H1 (cell line): ENCODE measurements around the gene RPUSD1. TPM values are rescaled to one million over a fixed set of nuclear protein-coding genes. Genes with fewer than 3 reads are reported as not detected.
A peak's percentile ranks its signal among the peaks of the same experiment; 100 is the strongest.

Experiments
- CTCF ChIA-PET: fragments of 300-600 bp; sonication (Branson Sonifier 250); formaldehyde crosslinking; loops from one replicate; lab custom pipeline; 2021; ENCODE audit not compliant: partially characterized antibody; lab: Charles Lee
- POLR2A ChIA-PET: fragments of 300-600 bp; sonication (Branson Sonifier 250); formaldehyde crosslinking; loops from one replicate; lab custom pipeline; 2021; ENCODE audit warnings: inconsistent platforms; ENCODE audit not compliant: partially characterized antibody; lab: Charles Lee
- DNase-seq, 2 experiments: peaks; one replicate each; pipeline versions ENCODE4 v3.0.0 to v3.0.0-alpha.2; 2010 to 2022; ENCODE audit warnings: low spot score in 2 of 2, low read depth in 1 of 2, mixed read lengths in 1 of 2
- FAIRE-seq: peaks from 2 replicates; lab custom pipeline; 2011; peaks lifted over from hg19 to GRCh38; lab: Jason Lieb, UNC
- H2AFZ ChIP-seq: 2 replicates; pipeline ENCODE4 v1.8.1; 2012; ENCODE audit warnings: low read length, inconsistent platforms
- H2AK5ac ChIP-seq: 2 replicates; pipeline ENCODE4 v1.6.1; 2013; ENCODE audit warnings: low read depth, low read length
- H2BK120ac ChIP-seq: replicated peaks from 2 replicates; pipeline ENCODE3; 2013; ENCODE audit warnings: low read depth, low read length, inconsistent platforms
- H2BK12ac ChIP-seq: 2 replicates; pipeline ENCODE4 v1.6.1; 2013; ENCODE audit warnings: low read depth, low read length
- H2BK15ac ChIP-seq: 2 replicates; pipeline ENCODE4 v1.6.1; 2013; ENCODE audit warnings: low read length
- H2BK20ac ChIP-seq: 2 replicates; pipeline ENCODE4 v1.6.1; 2013; ENCODE audit warnings: low read length
- H2BK5ac ChIP-seq: 2 replicates; pipeline ENCODE4 v1.6.1; 2013; ENCODE audit warnings: low read depth, low read length
- H3K14ac ChIP-seq: 2 replicates; pipeline ENCODE4 v1.6.1; 2013; ENCODE audit warnings: inconsistent platforms; ENCODE audit not compliant: insufficient read length
- H3K18ac ChIP-seq: 2 replicates; pipeline ENCODE4 v1.6.1; 2013; ENCODE audit warnings: low read length; ENCODE audit errors: extremely low read depth
- H3K23ac ChIP-seq: 2 replicates; pipeline ENCODE4 v1.6.1; 2013; ENCODE audit warnings: inconsistent platforms; ENCODE audit not compliant: insufficient read length
- H3K23me2 ChIP-seq: 2 replicates; pipeline ENCODE4 v1.6.1; 2013; ENCODE audit warnings: low read depth, low read length
- H3K27ac ChIP-seq: 2 replicates; pipeline ENCODE4 v1.6.1; 2011; ENCODE audit warnings: low read depth, low read length, inconsistent platforms
- H3K27me3 ChIP-seq, 4 experiments: replicated peaks in 1 of 4; 1 replicate in 1 of 4; 2 replicates in 3 of 4; pipeline versions ENCODE4 v1.6.1 to v1.8.1; 2011 to 2013; ENCODE audit warnings: low read length in 3 of 4, mild to moderate bottlenecking in 3 of 4, inconsistent platforms in 2 of 4, mixed read lengths in 2 of 4, moderate library complexity in 1 of 4; ENCODE audit not compliant: control insufficient read depth in 3 of 4, insufficient read depth in 3 of 4; ENCODE audit errors: extremely low read depth in 1 of 4
- H3K36me3 ChIP-seq, 4 experiments: 2 replicates each; pipeline versions ENCODE4 v1.6.1 to v1.8.1; 2011 to 2013; ENCODE audit warnings: mild to moderate bottlenecking in 4 of 4, low read length in 3 of 4, moderate library complexity in 2 of 4, control low read depth in 1 of 4, inconsistent platforms in 1 of 4; ENCODE audit not compliant: insufficient read depth in 4 of 4, control insufficient read depth in 2 of 4
- H3K4ac ChIP-seq: replicated peaks from 2 replicates; pipeline ENCODE3; 2013; ENCODE audit warnings: low read length, low read depth, mixed read lengths, inconsistent platforms; ENCODE audit not compliant: insufficient read length
- H3K4me1 ChIP-seq, 4 experiments: replicated peaks in 1 of 4; 1 replicate in 1 of 4; 2 replicates in 3 of 4; pipeline versions ENCODE4 v1.6.1 to v1.8.1; 2011 to 2013; ENCODE audit warnings: low read length in 3 of 4, inconsistent platforms in 2 of 4, mixed read lengths in 1 of 4; ENCODE audit not compliant: insufficient read depth in 4 of 4, control insufficient read depth in 3 of 4
- H3K4me2 ChIP-seq, 2 experiments: 2 replicates each; pipeline versions ENCODE4 v1.6.1 to v1.8.1; 2011 to 2013; ENCODE audit warnings: low read depth in 2 of 2, low read length in 2 of 2, control low read depth in 1 of 2, inconsistent platforms in 1 of 2, mild to moderate bottlenecking in 1 of 2; ENCODE audit not compliant: insufficient read depth in 1 of 2
- H3K4me3 ChIP-seq, 4 experiments: fragments of 200-600, 300-600 bp in 1 of 4; sonication (generic), shearing (Covaris generic), sonication (Bioruptor Twin) in 1 of 4; 2 replicates each; pipeline versions ENCODE4 v1.5.1 to v1.8.1; 2011 to 2016; ENCODE audit warnings: low read length in 4 of 4, low read depth in 3 of 4, control low read depth in 2 of 4, inconsistent platforms in 2 of 4, mild to moderate bottlenecking in 2 of 4, mixed read lengths in 1 of 4, moderate library complexity in 1 of 4; ENCODE audit not compliant: insufficient read depth in 2 of 4; ENCODE audit errors: extremely low read depth in 1 of 4
- H3K56ac ChIP-seq: replicated peaks from 2 replicates; pipeline ENCODE3; 2013; ENCODE audit warnings: low read depth, mild to moderate bottlenecking, mixed read lengths, low read length, inconsistent platforms; ENCODE audit not compliant: insufficient read length
- H3K79me1 ChIP-seq: 2 replicates; pipeline ENCODE4 v1.6.1; 2013; ENCODE audit warnings: low read depth, low read length, control low read depth
- H3K79me2 ChIP-seq, 2 experiments: 2 replicates each; pipeline versions ENCODE4 v1.6.1 to v1.8.1; 2012 to 2013; ENCODE audit warnings: low read length in 2 of 2, mild to moderate bottlenecking in 2 of 2, inconsistent platforms in 1 of 2; ENCODE audit not compliant: insufficient read depth in 2 of 2, control insufficient read depth in 1 of 2
- H3K9ac ChIP-seq, 4 experiments: replicated peaks in 1 of 4; 1 replicate in 1 of 4; 2 replicates in 3 of 4; pipeline versions ENCODE4 v1.6.1 to v1.8.1; 2011 to 2013; ENCODE audit warnings: low read depth in 3 of 4, low read length in 3 of 4, control low read depth in 2 of 4, mild to moderate bottlenecking in 2 of 4, moderate library complexity in 2 of 4, inconsistent platforms in 1 of 4; ENCODE audit errors: extremely low read depth in 1 of 4
- H3K9me3 ChIP-seq, 2 experiments: 2 replicates each; pipeline versions ENCODE4 v1.6.1 to v1.8.1; 2012 to 2013; ENCODE audit warnings: mild to moderate bottlenecking in 2 of 2, moderate library complexity in 2 of 2, control low read depth in 1 of 2, inconsistent platforms in 1 of 2, low read depth in 1 of 2, low read length in 1 of 2, mixed read lengths in 1 of 2; ENCODE audit not compliant: insufficient read depth in 2 of 2
- H4K20me1 ChIP-seq, 2 experiments: replicated peaks in 1 of 2; 2 replicates each; pipeline versions ENCODE3 to v1.8.1; 2011 to 2013; ENCODE audit warnings: inconsistent platforms in 2 of 2, low read length in 2 of 2, mild to moderate bottlenecking in 1 of 2; ENCODE audit not compliant: insufficient read depth in 2 of 2, control insufficient read depth in 1 of 2
- H4K5ac ChIP-seq: 2 replicates; pipeline ENCODE4 v1.6.1; 2013; ENCODE audit warnings: low read length, low read depth, mixed read lengths, inconsistent platforms; ENCODE audit not compliant: insufficient read length
- H4K8ac ChIP-seq: 2 replicates; pipeline ENCODE4 v1.8.0; 2013; ENCODE audit warnings: mild to moderate bottlenecking, moderate library complexity, low read length, inconsistent platforms; ENCODE audit not compliant: insufficient read depth; ENCODE audit errors: extremely low read depth
- H4K91ac ChIP-seq: replicated peaks from 2 replicates; pipeline ENCODE3; 2013; ENCODE audit warnings: low read length, mixed read lengths, inconsistent platforms; ENCODE audit not compliant: insufficient read length
- GABPA ChIP-seq: IDR thresholded peaks from 2 replicates; pipeline ENCODE4 v1.6.1; 2011; ENCODE audit warnings: mild to moderate bottlenecking, low read length, moderate library complexity, borderline replicate concordance; ENCODE audit not compliant: insufficient read depth
- WGBS, 2 experiments: shearing (Covaris generic) in 1 of 2; methylation state at CpG; one replicate each; pipeline versions ENCODE4 v1.1.6 to v1.1.7; 2013 to 2015; ENCODE audit warnings: low lambda C conversion rate in 2 of 2, mixed read lengths in 2 of 2, inconsistent platforms in 1 of 2, low coverage in 1 of 2, missing lambda C conversion rate in 1 of 2; ENCODE audit not compliant: insufficient replicate concordance in 2 of 2, insufficient coverage in 1 of 2, insufficient read length in 1 of 2; ENCODE audit errors: extremely low coverage in 1 of 2, missing lambda C conversion rate in 1 of 2; 5-methylcytosine and 5-hydroxymethylcytosine counted together
- polyA plus RNA-seq, 7 experiments: library from polyadenylated mRNA; depleted of rRNA in 3 of 7; stranded (reverse) in 5 of 7; unstranded in 2 of 7; fragments of >200 nt in 5 of 7; fragments of 200-250 nt in 2 of 7; gene quantifications; 1 replicate in 5 of 7; 2 replicates in 1 of 7; 4 replicates in 1 of 7; pipeline versions ENCODE4 v1.2.1 to v1.2.3, GENCODE V29; 2011 to 2013; ENCODE audit warnings: missing spikeins in 2 of 7, mixed read lengths in 2 of 7
- total RNA-seq: library from RNA; stranded (reverse); fragmentation: NEBNext Ultra II Directional; extraction: Animal tissue kit (Norgen Biotek cat#: 25700); gene quantifications from 2 replicates; pipeline ENCODE4 v1.2.1, GENCODE V29; 2021
- TF ChIP-seq, protein P1 (sequence below): IDR thresholded peaks from 2 replicates; pipeline ENCODE4 v1.6.1; 2012; ENCODE audit warnings: inconsistent platforms

RPUSD1 gene
- total and polyA plus RNA-seq, 2 of the 8 experiments (the other 6 are each of a cell fraction or from before 2014, with no cell fraction given): 32.2 to 61.8 TPM

DNA sequence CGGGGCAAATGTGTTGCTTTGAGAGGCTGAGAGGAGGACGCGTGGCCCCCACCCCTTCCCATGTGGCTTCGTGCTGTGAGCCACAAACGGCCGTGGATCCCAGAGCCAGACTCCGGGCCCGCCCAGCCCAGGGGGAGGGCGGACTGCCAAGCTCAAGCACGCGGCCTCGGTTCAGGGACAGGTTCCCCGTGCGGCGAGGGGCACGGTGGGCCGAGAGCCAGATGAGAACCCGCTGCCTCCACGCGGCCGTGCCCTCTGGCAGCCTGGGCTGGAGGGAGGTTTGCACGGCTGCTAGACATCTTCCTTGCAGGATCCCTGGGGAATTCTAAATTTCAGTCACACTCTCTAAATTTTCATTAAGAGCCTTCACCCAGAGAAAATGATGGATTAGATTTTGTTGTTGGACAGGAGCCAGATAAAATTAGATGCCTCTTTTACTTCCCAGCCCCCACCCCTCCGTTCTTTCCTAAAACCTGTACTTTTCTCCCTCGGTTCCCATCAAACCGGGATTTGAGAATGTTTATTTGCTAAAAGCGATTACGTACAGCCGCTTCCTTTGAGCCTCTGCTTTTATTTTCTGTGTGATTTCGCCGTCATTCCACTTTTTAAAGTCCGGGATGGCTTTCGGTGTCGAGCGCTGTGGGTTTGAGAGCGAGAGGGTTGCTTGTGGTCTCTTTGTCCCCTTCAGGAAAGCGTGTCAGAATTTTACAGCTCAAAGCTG, 37.3 kb upstream of the RPUSD1 start:
- peaks cover 0 to 14% (median 0%) of the 10 kb centered on the region in 4 experiments; a peak in 2 of 7 replicates for H3K4me1 ChIP-seq
- no peak overlapping the region for H4K91ac ChIP-seq
- CTCF ChIA-PET: no interaction called here
- WGBS, 2 experiments: 95% methylated on average over 23 of the region's 36 CpGs; no CpG with 5 or more reads in 1 of the 2 experiments
- no peaks in the 10 kb centered on the region for H3K23me2 ChIP-seq
- no peak overlapping the region for H2BK15ac ChIP-seq
- no peak overlapping the region for H3K4me3 ChIP-seq
- H2BK120ac ChIP-seq: no peak overlapping the region
- no peak overlapping the region for H3K14ac ChIP-seq
- H3K4ac ChIP-seq: no peak overlapping the region
- DNase-seq: no peak
- POLR2A ChIA-PET: no interaction called here
- no peak overlapping the region for H2BK20ac ChIP-seq
- no peak overlapping the region for H3K56ac ChIP-seq
- FAIRE-seq: no peak
- no peak overlapping the region for H2BK5ac ChIP-seq
- no peak overlapping the region for H3K9ac ChIP-seq
- H2BK12ac ChIP-seq: no peak overlapping the region
- H4K8ac ChIP-seq: peak overlapping the region; percentile 9; the same call in 1 of the 2 replicates
- H2AK5ac ChIP-seq: no peak overlapping the region
- H4K5ac ChIP-seq: no peak overlapping the region
- TF ChIP-seq, protein P1, sequence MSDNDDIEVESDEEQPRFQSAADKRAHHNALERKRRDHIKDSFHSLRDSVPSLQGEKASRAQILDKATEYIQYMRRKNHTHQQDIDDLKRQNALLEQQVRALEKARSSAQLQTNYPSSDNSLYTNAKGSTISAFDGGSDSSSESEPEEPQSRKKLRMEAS: 0 out of 2 replicates have a peak, but pooled peaks have one; percentile 13
- no peak for TF ChIP-seq GABPA
- H2AFZ ChIP-seq: no peak overlapping the region
- no peaks in the 10 kb centered on the region for H3K36me3 ChIP-seq
- H3K79me1 ChIP-seq: no peaks in the 10 kb centered on the region
- no peaks in the 10 kb centered on the region for H3K79me2 ChIP-seq
- H3K27ac ChIP-seq: no peak overlapping the region
- H3K4me2 ChIP-seq: no peak overlapping the region
- no peak overlapping the region for H3K18ac ChIP-seq
- peaks cover 0 to 29% of the 10 kb centered on the region in 2 experiments; a peak in 1 of 4 replicates for H3K9me3 ChIP-seq
- peaks cover 0 to 3% of the 10 kb centered on the region in 2 experiments for H4K20me1 ChIP-seq
- H3K27me3 ChIP-seq: no peaks in the 10 kb centered on the region
- no peak overlapping the region for H3K23ac ChIP-seq
